Right lobe of liver (tissue), 4 donors: Measurements from ENCODE around the gene SMR3A.

ENCODE experiments used
- CTCF ChIP-seq, 4 donors: fragments of 200-600 bp in 3 of 4; fragments of 450-650 bp in 1 of 4; IDR thresholded peaks; one replicate each; pipeline versions ENCODE4 v1.5.1 to v1.8.0; 2016 to 2022; ENCODE audit warnings: antibody characterized with exemption in 4 of 4, mild to moderate bottlenecking in 2 of 4
- POLR2A ChIP-seq: fragments of 450-650 bp; IDR thresholded peaks from one replicate; pipeline ENCODE4 v1.6.1; 2017; ENCODE audit warnings: antibody characterized with exemption, mild to moderate bottlenecking
- donor health status: DM: no; HTN: no; CAD: no.
- donor health status: DM: no; HTN: no; CAD: no.
- donor health status: DM: no; HTN: yes; CAD: no.

GRCh38 chr4:70337886-70338420 is 22.6 kb upstream of the SMR3A start:
- no peak for TF ChIP-seq CTCF (IDR thresholded peaks at IDR 0.05)
- no peak for TF ChIP-seq POLR2A
